OCI-LY7 (cell line): ENCODE results near the gene TBC1D21. TPM values are rescaled to one million over a fixed set of nuclear protein-coding genes. Genes with fewer than 3 reads are reported as not detected.

Source experiments
- BruUV-seq: library from RNA; stranded (reverse); fragments of 400-500 nt; replicated peaks from 2 replicates; lab custom pipeline; 2021; lab: Mats Ljungman, UMichigan
- CTCF ChIA-PET: fragments of 300-600 bp; sonication (Branson Sonifier 250); formaldehyde crosslinking; loops from one replicate; lab custom pipeline; 2022; ENCODE audit warnings: antibody characterized with exemption; ENCODE audit not compliant: unreplicated experiment; lab: Charles Lee
- POLR2A ChIA-PET: fragments of 300-600 bp; sonication (Branson Sonifier 250); formaldehyde crosslinking; loops from one replicate; lab custom pipeline; 2022; ENCODE audit warnings: antibody characterized with exemption; lab: Charles Lee
- DNase-seq: peaks from one replicate; pipeline ENCODE4 v3.0.0-alpha.2; 2015; ENCODE audit warnings: low spot score
- H2AFZ ChIP-seq: fragments of 200-600 bp; sonication (generic), shearing (Covaris generic); 2 replicates; pipeline ENCODE4 v1.6.1; 2014; ENCODE audit warnings: mild to moderate bottlenecking, antibody characterized with exemption, low read length, moderate library complexity
- H3K27ac ChIP-seq: fragments of 200-600 bp; sonication (generic); 2 replicates; pipeline ENCODE4 v1.5.1; 2014; ENCODE audit warnings: mixed run types, low read depth, mild to moderate bottlenecking, moderate library complexity, low read length, inconsistent platforms; ENCODE audit not compliant: poor library complexity, severe bottlenecking
- H3K36me3 ChIP-seq: fragments of 200-600 bp; sonication (generic); 2 replicates; pipeline ENCODE4 v1.6.1; 2014; ENCODE audit warnings: mild to moderate bottlenecking, antibody characterized with exemption, low read length, moderate library complexity, mixed read lengths; ENCODE audit not compliant: insufficient read depth
- H3K4me1 ChIP-seq: fragments of 200-600 bp; sonication (generic); 2 replicates; pipeline ENCODE4 v1.5.1; 2014; ENCODE audit warnings: mild to moderate bottlenecking, low read length; ENCODE audit not compliant: insufficient read depth, poor library complexity, severe bottlenecking
- H3K4me2 ChIP-seq: fragments of 200-600 bp; sonication (generic); 2 replicates; pipeline ENCODE4 v1.6.1; 2014; ENCODE audit warnings: mild to moderate bottlenecking, low read length
- H3K4me3 ChIP-seq: fragments of 200-600 bp; sonication (generic); 2 replicates; pipeline ENCODE4 v1.5.1; 2014; ENCODE audit warnings: mild to moderate bottlenecking, low read depth, low read length; ENCODE audit not compliant: poor library complexity, severe bottlenecking
- H3K79me2 ChIP-seq: fragments of 200-600 bp; sonication (generic); 2 replicates; pipeline ENCODE4 v1.6.1; 2016; ENCODE audit warnings: low read depth, mild to moderate bottlenecking, low read length, moderate library complexity, mixed read lengths; ENCODE audit not compliant: insufficient read depth
- H3K9me2 ChIP-seq: fragments of 200-600 bp; sonication (generic); 2 replicates; pipeline ENCODE4 v1.6.1; 2016; ENCODE audit warnings: mild to moderate bottlenecking, low read length, mixed read lengths; ENCODE audit not compliant: insufficient read depth
- H3K9me3 ChIP-seq: fragments of 200-600 bp; sonication (generic); 2 replicates; pipeline ENCODE4 v1.6.1; 2014; ENCODE audit warnings: mild to moderate bottlenecking, mixed run types, low read length, mixed read lengths
- H4K20me1 ChIP-seq: fragments of 200-600 bp; sonication (generic); 2 replicates; pipeline ENCODE4 v1.6.1; 2014; ENCODE audit warnings: mild to moderate bottlenecking, antibody characterized with exemption, low read length, moderate library complexity, mixed read lengths; ENCODE audit not compliant: insufficient read depth
- EZH2phosphoT487 ChIP-seq: fragments of 200-600 bp; sonication (generic); IDR thresholded peaks from 2 replicates; pipeline ENCODE4 v1.6.1; 2018; ENCODE audit warnings: low read depth, borderline replicate concordance, mild to moderate bottlenecking, mixed run types, antibody characterized with exemption, low read length, moderate library complexity, mixed read lengths
- intact Hi-C: fragments of 100-400 bp; cut with micrococcal nuclease; formaldehyde crosslinking; loops from one replicate; pipeline ENCODE4 v1.10.0; 2022; ENCODE audit not compliant: unreplicated experiment
- total RNA-seq, 2 experiments: library from RNA; depleted of rRNA in 1 of 2; stranded (reverse); fragments of >200 nt in 1 of 2; shearing (Covaris generic) in 1 of 2; gene quantifications; 2 replicates each; pipeline ENCODE4 v1.2.3, GENCODE V29; 2014 to 2022
- TF ChIP-seq, protein P1 (sequence below): fragments of 200-600 bp; sonication (generic); conservative IDR thresholded peaks from 2 replicates; pipeline ENCODE4 v1.5.1; 2014; ENCODE audit warnings: mild to moderate bottlenecking, antibody characterized with exemption, low read length, moderate library complexity, mixed read lengths

Gene TBC1D21
- total RNA-seq, 2 experiments from 2014 or later = not detected

DNA sequence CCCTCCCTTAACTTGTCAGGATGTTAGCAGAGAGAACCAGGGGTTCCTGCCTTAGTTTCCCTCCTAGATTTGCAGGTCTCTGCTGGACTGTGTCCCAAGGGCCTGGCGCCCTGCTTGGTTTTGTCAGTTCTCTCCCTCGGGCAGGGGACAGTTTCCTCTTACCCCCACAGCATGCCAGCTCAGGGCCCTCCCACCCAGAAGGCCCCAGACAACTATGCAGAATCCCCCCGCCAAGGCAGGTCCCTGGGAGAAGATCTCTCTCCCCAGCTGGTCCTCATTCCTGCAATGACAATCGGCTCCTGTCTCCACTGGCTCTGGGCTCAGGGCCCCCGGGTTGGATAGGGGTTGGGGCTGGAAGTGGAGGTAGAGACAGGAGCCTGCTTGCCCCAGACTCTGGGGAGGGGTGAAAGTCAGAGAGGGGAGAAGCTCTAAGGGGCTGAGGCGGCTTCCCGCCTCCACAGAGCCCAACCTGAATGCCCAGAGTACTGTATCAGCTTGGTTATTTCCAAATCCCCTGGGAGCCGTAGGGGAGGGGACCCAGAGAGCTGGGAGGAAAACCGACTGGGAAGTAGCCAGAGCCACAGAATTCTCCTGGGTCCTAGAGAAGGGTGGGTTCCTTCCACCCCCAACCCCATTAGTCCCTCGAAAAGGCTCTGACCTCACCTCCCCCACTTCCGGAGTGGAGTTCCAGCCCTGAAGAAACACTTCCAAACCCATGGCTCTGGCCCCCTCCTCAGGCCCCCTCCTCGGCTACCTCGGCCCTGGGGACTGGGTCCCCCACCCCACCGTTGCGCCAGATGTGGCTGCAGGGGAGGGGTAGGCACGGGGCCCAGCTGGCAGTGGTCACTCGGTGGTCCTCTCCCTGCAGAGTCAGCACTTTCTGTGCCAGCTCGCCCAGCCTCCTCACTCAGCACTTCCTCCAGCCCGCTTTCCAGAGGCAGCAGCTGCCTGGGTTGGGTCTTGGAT, 49.1 kb downstream of the TBC1D21 start:
- no peaks in the 10 kb centered on the region for H3K9me3 ChIP-seq
- intact Hi-C loops = no loop called here
- H3K36me3 ChIP-seq = no peaks in the 10 kb centered on the region
- TF ChIP-seq, protein P1, sequence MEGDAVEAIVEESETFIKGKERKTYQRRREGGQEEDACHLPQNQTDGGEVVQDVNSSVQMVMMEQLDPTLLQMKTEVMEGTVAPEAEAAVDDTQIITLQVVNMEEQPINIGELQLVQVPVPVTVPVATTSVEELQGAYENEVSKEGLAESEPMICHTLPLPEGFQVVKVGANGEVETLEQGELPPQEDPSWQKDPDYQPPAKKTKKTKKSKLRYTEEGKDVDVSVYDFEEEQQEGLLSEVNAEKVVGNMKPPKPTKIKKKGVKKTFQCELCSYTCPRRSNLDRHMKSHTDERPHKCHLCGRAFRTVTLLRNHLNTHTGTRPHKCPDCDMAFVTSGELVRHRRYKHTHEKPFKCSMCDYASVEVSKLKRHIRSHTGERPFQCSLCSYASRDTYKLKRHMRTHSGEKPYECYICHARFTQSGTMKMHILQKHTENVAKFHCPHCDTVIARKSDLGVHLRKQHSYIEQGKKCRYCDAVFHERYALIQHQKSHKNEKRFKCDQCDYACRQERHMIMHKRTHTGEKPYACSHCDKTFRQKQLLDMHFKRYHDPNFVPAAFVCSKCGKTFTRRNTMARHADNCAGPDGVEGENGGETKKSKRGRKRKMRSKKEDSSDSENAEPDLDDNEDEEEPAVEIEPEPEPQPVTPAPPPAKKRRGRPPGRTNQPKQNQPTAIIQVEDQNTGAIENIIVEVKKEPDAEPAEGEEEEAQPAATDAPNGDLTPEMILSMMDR = no peak
- ChIA-PET CTCF (interaction anchor here (0.6 kb wide), 1 partner anchor 14 kb away, joined by 3 read pairs; no protein-coding TSS in a partner anchor), POLR2A (no interaction called here)
- no peaks in the 10 kb centered on the region for H3K79me2 ChIP-seq
- DNase-seq = no peak
- H3K4me2 ChIP-seq = no peak overlapping the region
- H3K27ac ChIP-seq = no peak overlapping the region
- H3K4me1 ChIP-seq = peaks cover 3% of the 10 kb centered on the region
- H3K9me2 ChIP-seq = no peaks in the 10 kb centered on the region
- H2AFZ ChIP-seq = no peak overlapping the region
- no peak overlapping the region for H3K4me3 ChIP-seq
- H4K20me1 ChIP-seq = no peaks in the 10 kb centered on the region
- no TSS peak for BruUV-seq

GRCh38 chr15:73923156-73923487, 49.8 kb downstream of the TBC1D21 start:
- no peak overlapping the region for H3K27ac ChIP-seq
- ChIA-PET CTCF (no interaction called here), POLR2A (no interaction called here)
- no peaks in the 10 kb centered on the region for H3K36me3 ChIP-seq
- H3K9me3 ChIP-seq = no peaks in the 10 kb centered on the region
- H2AFZ ChIP-seq = no peak overlapping the region
- no peak for TF ChIP-seq EZH2phosphoT487
- TF ChIP-seq, protein P1 = no peak
- no peak overlapping the region for H3K4me2 ChIP-seq
- no peak overlapping the region for H3K4me3 ChIP-seq
- DNase-seq = no peak
- intact Hi-C loops = no loop called here
- H4K20me1 ChIP-seq = no peaks in the 10 kb centered on the region
- no TSS peak for BruUV-seq
- no peaks in the 10 kb centered on the region for H3K79me2 ChIP-seq
- H3K9me2 ChIP-seq = no peaks in the 10 kb centered on the region
- H3K4me1 ChIP-seq = peaks cover 3% of the 10 kb centered on the region
